KOPT-K1 (cell line): ENCODE results near the gene ZNF879.

Source experiments
- H3K27ac ChIP-seq: fragments of 200-600 bp; sonication (generic); 2 replicates; pipeline ENCODE4 v1.5.1; 2016; ENCODE audit warnings: antibody characterized with exemption, mild to moderate bottlenecking, low read depth, low read length; ENCODE audit not compliant: poor library complexity, severe bottlenecking
- H3K36me3 ChIP-seq: fragments of 200-600 bp; sonication (generic); 2 replicates; pipeline ENCODE4 v1.5.1; 2017; ENCODE audit warnings: antibody characterized with exemption, mild to moderate bottlenecking, low read length, moderate library complexity; ENCODE audit not compliant: insufficient read depth
- H3K9me3 ChIP-seq: fragments of 200-600 bp; sonication (generic); 2 replicates; pipeline ENCODE4 v1.5.1; 2017; ENCODE audit warnings: antibody characterized with exemption, low read length, mild to moderate bottlenecking; ENCODE audit not compliant: insufficient read depth, poor library complexity, severe bottlenecking

Gene ZNF879

DNA sequence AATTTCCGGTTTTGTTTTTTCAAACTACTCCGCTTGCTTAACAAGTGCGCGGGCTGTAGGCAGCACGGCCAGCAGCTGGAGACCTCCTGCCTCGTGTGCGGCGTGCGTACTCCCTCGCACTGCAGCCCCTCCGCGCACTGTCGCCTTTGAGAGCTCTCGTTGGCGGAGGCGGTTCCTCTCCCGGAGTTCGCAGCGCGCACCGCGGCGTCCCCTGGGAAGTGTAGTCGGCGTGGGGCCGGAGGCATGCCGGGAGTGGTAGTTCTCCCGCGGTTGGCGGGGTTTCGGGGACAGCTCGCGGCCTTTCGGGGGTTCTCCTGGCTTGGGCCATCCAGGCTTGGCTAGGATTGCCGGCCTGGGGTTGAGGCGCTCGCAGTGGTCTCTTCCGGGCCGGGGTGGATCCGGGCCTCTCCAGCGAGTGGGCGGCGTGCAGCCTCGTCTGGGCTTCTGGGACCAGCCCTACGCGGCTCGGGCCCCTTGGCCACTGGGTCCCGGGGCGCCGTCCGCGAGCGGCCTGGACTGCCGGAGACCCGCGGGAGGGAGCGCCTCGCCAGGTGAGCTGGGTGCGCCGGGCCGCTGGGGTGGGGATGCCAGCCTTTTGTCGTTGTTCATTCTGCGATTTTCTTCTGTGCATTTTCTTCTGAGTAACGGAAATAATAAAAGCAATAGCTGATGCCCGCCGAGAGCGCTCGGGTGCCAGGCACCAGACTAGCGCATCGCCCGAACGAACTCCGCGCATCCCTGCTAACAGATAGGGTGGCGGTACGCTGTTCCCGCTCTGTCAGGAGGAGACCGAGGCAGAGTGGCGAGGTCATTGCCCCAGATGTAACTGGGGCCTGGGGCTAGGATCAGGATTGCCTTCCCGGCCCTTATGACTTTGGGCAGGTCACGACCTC lies 36.8 kb downstream of the ZNF879 start, which contains the start of gene ZNF354C:
Gene ZNF354C, plus strand, starts transcription at position 258 of the 893 bp plus-strand sequence. CDS start 1,696 bp downstream, outside the sequence.
- peak within 1 kb of the TSS; percentile 62 for H3K27ac ChIP-seq
- H3K36me3 ChIP-seq, result peaks cover 35% of the 10 kb centered on the region
- H3K9me3 ChIP-seq, result peaks cover 69% of the 10 kb centered on the region

DNA sequence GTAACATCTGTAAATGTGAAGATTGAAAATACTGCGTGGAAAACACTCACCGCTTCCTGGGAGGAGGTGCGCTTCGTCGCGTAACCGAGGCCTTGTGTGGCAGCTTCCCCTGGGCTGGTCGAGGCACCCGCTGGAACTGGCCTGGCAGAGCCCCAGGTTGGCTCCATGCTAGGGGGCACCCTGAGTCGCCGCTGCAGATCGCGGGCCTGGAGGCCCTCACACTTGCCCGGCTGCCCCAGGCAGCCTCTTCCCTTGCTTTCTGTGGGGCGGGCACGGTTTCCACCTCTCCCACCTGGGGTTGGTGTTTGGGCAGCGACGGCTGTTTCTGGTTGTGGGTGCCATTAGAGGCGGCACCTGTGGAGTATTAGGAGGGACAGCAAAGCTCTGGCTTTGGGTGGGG lies 37.4 kb downstream of the ZNF879 start:
- H3K9me3 ChIP-seq, result peaks cover 75% of the 10 kb centered on the region
- H3K27ac ChIP-seq, result no peak overlapping the region
- H3K36me3 ChIP-seq, result peaks cover 41% of the 10 kb centered on the region

DNA sequence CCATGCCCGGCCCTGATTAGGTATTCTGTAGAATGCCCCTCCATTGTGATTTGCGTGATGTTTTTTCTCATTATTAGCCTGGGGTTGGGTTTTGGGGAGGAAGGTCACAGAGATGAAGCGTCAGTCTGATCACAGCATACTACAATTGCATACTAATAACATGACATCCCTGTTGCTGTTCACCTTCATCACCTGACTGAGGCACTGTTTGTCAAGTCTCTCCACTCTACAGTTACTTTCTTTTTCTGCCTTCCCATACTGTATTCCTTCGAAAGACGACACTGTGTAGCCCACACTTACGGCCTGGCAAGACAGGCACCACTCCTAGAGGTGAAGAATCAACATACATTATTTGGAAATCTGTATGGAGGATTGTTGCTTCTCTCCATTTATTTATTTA lies 42.1 kb downstream of the ZNF879 start:
- peaks cover 61% of the 10 kb centered on the region for H3K36me3 ChIP-seq
- H3K9me3 ChIP-seq, result peaks cover 87% of the 10 kb centered on the region
- H3K27ac ChIP-seq, result no peak overlapping the region

DNA sequence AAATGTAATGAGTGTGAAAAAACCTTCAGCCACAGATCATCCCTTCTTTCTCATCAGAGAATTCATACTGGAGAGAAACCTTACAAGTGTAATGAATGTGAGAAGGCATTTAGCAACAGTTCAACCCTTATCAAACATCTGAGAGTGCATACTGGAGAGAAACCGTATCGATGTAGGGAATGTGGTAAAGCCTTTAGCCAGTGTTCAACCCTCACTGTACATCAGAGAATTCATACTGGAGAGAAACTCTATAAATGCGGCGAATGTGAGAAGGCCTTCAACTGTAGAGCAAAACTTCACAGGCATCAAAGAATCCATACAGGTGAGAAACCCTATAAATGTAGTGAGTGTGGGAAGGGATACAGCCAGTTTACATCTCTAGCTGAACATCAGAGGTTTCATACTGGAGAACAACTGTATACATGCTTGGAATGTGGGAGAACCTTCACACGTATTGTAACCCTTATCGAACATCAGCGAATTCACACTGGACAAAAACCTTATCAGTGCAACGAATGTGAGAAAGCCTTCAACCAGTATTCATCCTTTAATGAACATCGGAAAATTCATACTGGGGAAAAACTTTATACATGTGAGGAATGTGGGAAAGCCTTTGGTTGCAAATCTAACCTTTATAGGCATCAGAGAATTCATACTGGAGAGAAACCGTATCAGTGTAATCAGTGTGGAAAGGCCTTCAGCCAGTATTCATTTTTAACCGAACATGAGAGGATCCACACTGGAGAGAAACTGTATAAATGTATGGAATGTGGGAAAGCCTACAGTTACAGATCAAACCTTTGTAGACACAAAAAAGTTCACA lies 55.8 kb downstream of the ZNF879 start:
- Histone ChIP-seq H3K9me3 (peaks cover 97% of the 10 kb centered on the region), H3K36me3 (peaks cover 52% of the 10 kb centered on the region), H3K27ac (no peak overlapping the region)

DNA sequence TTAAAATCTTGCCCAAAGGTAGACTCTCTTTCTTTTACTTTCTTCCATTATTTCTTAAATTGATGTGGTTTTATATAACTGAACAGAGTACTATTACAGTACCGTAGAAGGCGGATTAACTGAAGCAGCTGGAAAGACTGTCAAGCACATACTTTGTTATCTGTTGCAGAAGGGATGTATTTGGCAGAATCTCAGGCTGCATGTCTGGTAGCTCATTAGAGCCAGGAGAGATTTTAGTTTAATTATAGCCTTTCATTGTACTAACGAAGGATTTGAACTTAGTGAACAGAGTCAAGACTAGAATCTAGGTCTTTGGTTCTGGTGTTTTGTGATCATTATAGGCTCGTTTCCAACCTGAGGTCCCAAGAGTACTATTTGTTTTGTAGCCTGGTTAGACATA lies 57.1 kb downstream of the ZNF879 start:
- Histone ChIP-seq H3K27ac (no peak overlapping the region), H3K36me3 (peaks cover 45% of the 10 kb centered on the region), H3K9me3 (peaks cover 99% of the 10 kb centered on the region)
